GM18951 (cell line): ENCODE data around the gene HLA-DMB.

Source experiments
- POLR2A ChIP-seq: IDR thresholded peaks from 4 replicates; pipeline ENCODE4 v1.6.1; 2011; ENCODE audit warnings: mild to moderate bottlenecking; ENCODE audit not compliant: insufficient read length, insufficient read depth; ENCODE audit errors: extremely low read depth
- in situ Hi-C: fragments of 300-500 bp; cut with MboI; formaldehyde crosslinking; loops from one replicate; pipeline ENCODE4 v1.12.0; 2022; ENCODE audit warnings: low sequenced_read_pairs, mixed read lengths, inconsistent platforms; ENCODE audit not compliant: unreplicated experiment

HLA-DMB gene

GRCh38 chr6:32968867-32969684 is 28.2 kb upstream of the HLA-DMB start:
- TF ChIP-seq POLR2A: peak; percentile 62
- in situ Hi-C loops: no loop called here

GRCh38 chr6:32968093-32968866 is 27.5 kb upstream of the HLA-DMB start, which contains the start of gene BRD2:
Gene BRD2, plus strand, starts transcription at chr6:32968594. Its CDS starts 4,305 bp downstream, at chr6:32972899.
- peak; percentile 83 for TF ChIP-seq POLR2A

GRCh38 chr6:32967151-32968091 is 26.6 kb upstream of the HLA-DMB start:
- in situ Hi-C loops: no loop called here
- TF ChIP-seq POLR2A: no peak

More at GRCh38 chr6:32968093-32968866, 27.5 kb upstream of the HLA-DMB start, which contains the start of gene BRD2:
- in situ Hi-C loops: no loop called here

- in situ Hi-C loops: no loop called here
- TF ChIP-seq POLR2A: no peak
These were observed 23.9 kb upstream of the HLA-DMB start for GRCh38 chr6:32964776-32965175.

- TF ChIP-seq POLR2A: no peak
- in situ Hi-C loops: no loop called here
These were observed 23.0 kb upstream of the HLA-DMB start for GRCh38 chr6:32963866-32964265.

- in situ Hi-C loops: no loop called here
- TF ChIP-seq POLR2A: no peak
These were observed 21.5 kb upstream of the HLA-DMB start for GRCh38 chr6:32962213-32962826.

- no peak for TF ChIP-seq POLR2A
- in situ Hi-C loops: no loop called here
These were observed 19.7 kb upstream of the HLA-DMB start for GRCh38 chr6:32960563-32960962.

- no peak for TF ChIP-seq POLR2A
- in situ Hi-C loops: no loop called here
These were observed 15.3 kb upstream of the HLA-DMB start for GRCh38 chr6:32956176-32956575.

- in situ Hi-C loops: no loop called here
- TF ChIP-seq POLR2A: no peak
These were observed 14.4 kb upstream of the HLA-DMB start for GRCh38 chr6:32954986-32955802.

- no peak for TF ChIP-seq POLR2A
- in situ Hi-C loops: no loop called here
These were observed 13.4 kb upstream of the HLA-DMB start for GRCh38 chr6:32954267-32954666.

- no peak for TF ChIP-seq POLR2A
- in situ Hi-C loops: no loop called here
These were observed 12.9 kb upstream of the HLA-DMB start for GRCh38 chr6:32953775-32954174.
